Measurements from ENCODE around the gene NCK1. TPM values are rescaled to one million over a fixed set of nuclear protein-coding genes. Genes with fewer than 3 reads are reported as not detected.
"Not testable (repeated sequence)": the region's sequence is repeated elsewhere in the genome, so short reads cannot be mapped to it uniquely, and the experiment has no call there.

Gene NCK1
- total and polyA plus RNA-seq, 10 of the 15 experiments (the other 5 are each of a cell fraction or from before 2014, with no cell fraction given): 15.6 to 33.4 (median 25.0) TPM

DNA sequence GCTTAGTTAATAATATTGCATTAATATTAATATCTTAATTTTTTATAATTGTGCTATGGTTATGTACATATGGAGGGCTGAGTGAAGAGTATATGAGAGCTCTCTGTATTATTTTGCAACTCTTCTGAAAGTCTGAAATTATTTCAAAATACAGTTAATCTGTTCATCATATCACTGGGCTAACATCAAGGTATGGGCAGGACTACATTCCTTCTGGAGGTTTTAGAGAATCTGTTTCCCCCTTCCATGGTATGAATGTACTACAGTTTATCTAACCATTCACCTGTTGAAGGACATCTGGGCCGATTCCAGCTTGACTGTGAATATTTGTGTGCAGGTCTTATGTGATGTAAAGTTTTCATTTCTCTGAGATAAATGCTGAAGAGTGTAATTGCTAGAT is 100.9 kb downstream of the NCK1 start:
- Histone ChIP-seq H3K4me3 (no peak overlapping the region), H2AFZ (ENCODE audit: control insufficient read depth, low read depth, low read length) (no peak overlapping the region), H3K9ac (ENCODE audit: control insufficient read depth, insufficient read depth, low read length) (no peak overlapping the region), H3K4me2 (ENCODE audit: control insufficient read depth, insufficient read depth) (no peak overlapping the region), H3K36me3 (ENCODE audit: control insufficient read depth in 2 of 2, insufficient read depth in 2 of 2, low read length in 1 of 2) (no peaks in the 10 kb centered on the region), H3K79me2 (ENCODE audit: control insufficient read depth, insufficient read depth, low read length) (no peaks in the 10 kb centered on the region), H3K9me3 (replicated peaks; ENCODE audit: control insufficient read depth, insufficient read depth, low read length) (no peaks in the 10 kb centered on the region), H3K4me1 (ENCODE audit: control insufficient read depth, insufficient read depth, low read length) (no peaks in the 10 kb centered on the region), H3K27me3 (replicated peaks in 1 of 2; ENCODE audit: control insufficient read depth in 2 of 2, insufficient read depth in 2 of 2, low read length in 1 of 2) (no peaks in the 10 kb centered on the region), H4K20me1 (ENCODE audit: control insufficient read depth, insufficient read depth) (no peaks in the 10 kb centered on the region), H3K27ac (ENCODE audit: control insufficient read depth, insufficient read depth) (no peak overlapping the region)
- no peak for DNase-seq (ENCODE audit: low read depth, low spot score)
- ChIA-PET POLR2A (no interaction called here), SMC1A (ENCODE audit: uncharacterized antibody, unreplicated experiment) (interaction anchor here (0.7 to 2.3 kb wide), 5 partner anchors 10 to 131 kb away, joined by 3 to 8 read pairs (median 3); no protein-coding TSS in a partner anchor), CTCF (interaction anchor here (1.0 kb wide), 1 partner anchor 12 kb away, joined by 3 read pairs; no protein-coding TSS in a partner anchor), RAD21 (ENCODE audit: unreplicated experiment) (no interaction called here)
- ATAC-seq: no peak
- in situ Hi-C loops (cut with MboI) (no loop called here), intact Hi-C loops (cut with micrococcal nuclease; ENCODE audit: unreplicated experiment) (no loop called here)
- no peak for FAIRE-seq
- TF ChIP-seq IRF4 (IDR thresholded peaks at IDR 0.05; ENCODE audit: low read depth, low read length): no peak
- 96% methylated on average over 1 of the region's 1 CpG for WGBS (ENCODE audit: insufficient coverage, insufficient replicate concordance, low lambda C conversion rate, missing lambda C conversion rate)
- BruUV-seq (replicated peaks): no TSS peak

DNA sequence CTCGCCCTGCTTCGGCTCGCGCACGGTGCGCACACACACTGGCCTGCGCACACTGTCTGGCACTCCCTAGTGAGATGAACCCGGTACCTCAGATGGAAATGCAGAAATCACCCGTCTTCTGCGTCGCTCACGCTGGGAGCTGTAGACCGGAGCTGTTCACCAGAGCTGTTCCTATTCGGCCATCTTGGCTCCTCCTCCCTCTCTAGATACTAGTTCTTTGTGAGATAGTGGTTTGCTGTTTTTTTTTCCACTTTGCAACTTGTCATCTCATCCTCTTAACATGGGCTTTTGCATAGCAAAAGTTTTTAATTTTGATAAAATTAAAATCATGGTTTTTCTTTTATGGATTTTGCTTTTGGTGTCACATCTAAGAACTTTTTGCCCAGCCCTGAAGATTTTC is 107.5 kb downstream of the NCK1 start:
- H3K4me2 ChIP-seq (ENCODE audit: control insufficient read depth, insufficient read depth); H3K4me3 ChIP-seq; intact Hi-C loops (cut with micrococcal nuclease; ENCODE audit: unreplicated experiment); DNase-seq (ENCODE audit: low read depth, low spot score); H3K79me2 ChIP-seq (ENCODE audit: control insufficient read depth, insufficient read depth, low read length); H2AFZ ChIP-seq (ENCODE audit: control insufficient read depth, low read depth, low read length); H4K20me1 ChIP-seq (ENCODE audit: control insufficient read depth, insufficient read depth); in situ Hi-C loops (cut with MboI); H3K27ac ChIP-seq (ENCODE audit: control insufficient read depth, insufficient read depth); H3K9me3 ChIP-seq (replicated peaks; ENCODE audit: control insufficient read depth, insufficient read depth, low read length); ATAC-seq; FAIRE-seq; H3K36me3 ChIP-seq (ENCODE audit: control insufficient read depth in 2 of 2, insufficient read depth in 2 of 2, low read length in 1 of 2); POLR2A ChIA-PET; H3K4me1 ChIP-seq (ENCODE audit: control insufficient read depth, insufficient read depth, low read length); SMC1A ChIA-PET (ENCODE audit: uncharacterized antibody, unreplicated experiment); H3K9ac ChIP-seq (ENCODE audit: control insufficient read depth, insufficient read depth, low read length); RAD21 ChIA-PET (ENCODE audit: unreplicated experiment); BruUV-seq (replicated peaks); CTCF ChIA-PET; H3K27me3 ChIP-seq (replicated peaks in 1 of 2; ENCODE audit: control insufficient read depth in 2 of 2, insufficient read depth in 2 of 2, low read length in 1 of 2): not testable (repeated sequence)
- 89% methylated on average over 6 of the region's 14 CpGs for WGBS (ENCODE audit: insufficient coverage, insufficient replicate concordance, low lambda C conversion rate, missing lambda C conversion rate)

All from GM12878 (cell line).